T-helper 2 cell treated with Interferon-gamma antibody and Interleukin-4, amounts not matched to agents 100 ng/mL and 5 ng/mL, for 36 hours (primary cell): ENCODE measurements around the gene PREX1. TPM values are rescaled to one million over a fixed set of nuclear protein-coding genes. Genes with fewer than 3 reads are reported as not detected.
"Not testable (repeated sequence)": the region's sequence is repeated elsewhere in the genome, so short reads cannot be mapped to it uniquely, and the experiment has no call there.

Source experiments
- intact Hi-C: fragments of 100-400 bp; cut with micrococcal nuclease; formaldehyde crosslinking; loops from one replicate; pipeline ENCODE4 v1.15.1; 2023
- total RNA-seq: library from RNA; stranded (reverse); gene quantifications from 2 replicates; pipeline ENCODE4 v1.2.3, GENCODE V29; 2022

The PREX1 gene
- total RNA-seq, 1 donor from 2014 or later, result 53.0 TPM

DNA sequence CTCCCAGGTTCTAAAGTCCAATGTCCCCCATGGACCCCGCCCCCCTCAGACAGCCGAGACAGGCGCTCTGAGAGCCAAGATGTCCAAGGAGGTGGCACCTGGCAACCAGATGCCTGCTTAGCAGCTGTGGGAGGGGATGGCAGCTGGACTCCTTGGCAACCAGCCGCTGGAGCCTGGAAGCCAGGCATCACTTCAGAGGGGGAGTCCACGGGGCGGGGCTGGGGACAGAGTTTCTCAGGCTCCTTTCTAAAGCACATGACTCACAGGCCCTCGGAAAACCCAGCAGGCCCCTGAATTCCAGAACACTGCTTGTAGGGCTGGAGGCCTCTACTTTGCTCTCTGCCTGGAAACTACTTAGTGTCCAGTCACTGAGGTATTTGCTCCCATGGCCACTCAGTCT, 51.5 kb downstream of the PREX1 start:
- intact Hi-C loops, result no loop called here

DNA sequence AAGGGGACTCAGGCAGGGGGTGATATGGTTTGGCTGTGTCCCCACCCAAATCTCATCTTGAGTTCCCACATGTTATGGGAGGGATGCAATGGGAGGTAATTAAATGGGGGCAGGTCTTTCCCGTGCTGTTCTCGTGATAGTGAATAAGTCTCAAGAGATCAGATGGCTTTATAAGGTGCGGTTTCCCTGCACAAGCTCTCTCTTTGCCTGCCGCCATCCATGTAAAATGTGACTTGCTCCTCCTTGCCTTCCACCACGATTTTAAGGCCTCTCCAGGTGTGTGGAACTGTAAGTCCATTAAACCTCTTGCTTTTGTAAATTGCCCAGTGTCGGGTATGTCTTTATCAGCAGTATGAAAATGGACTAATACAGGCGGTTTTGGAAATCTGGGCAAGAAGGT, 52.3 kb downstream of the PREX1 start:
- intact Hi-C loops, result not testable (repeated sequence)

DNA sequence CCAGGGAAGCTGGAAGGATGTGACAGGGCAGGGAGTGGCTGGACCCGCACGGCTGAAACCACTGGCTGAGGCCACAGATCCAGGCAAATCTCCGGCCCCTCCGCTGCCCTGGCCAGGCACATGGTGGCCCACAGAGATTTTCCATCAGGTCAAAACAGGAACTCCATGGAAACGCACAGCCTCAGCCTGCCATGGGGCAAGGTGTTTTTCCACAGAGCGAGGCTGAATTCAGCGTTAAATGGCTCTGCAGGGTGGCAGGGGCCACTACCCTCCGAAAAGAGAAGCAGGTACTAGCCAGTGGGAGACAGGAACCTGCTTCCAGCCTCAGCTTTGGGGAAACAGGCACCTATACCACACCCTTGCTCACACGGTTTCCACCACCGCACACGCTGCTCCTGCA, 53.1 kb downstream of the PREX1 start:
- intact Hi-C loops, result no loop called here

DNA sequence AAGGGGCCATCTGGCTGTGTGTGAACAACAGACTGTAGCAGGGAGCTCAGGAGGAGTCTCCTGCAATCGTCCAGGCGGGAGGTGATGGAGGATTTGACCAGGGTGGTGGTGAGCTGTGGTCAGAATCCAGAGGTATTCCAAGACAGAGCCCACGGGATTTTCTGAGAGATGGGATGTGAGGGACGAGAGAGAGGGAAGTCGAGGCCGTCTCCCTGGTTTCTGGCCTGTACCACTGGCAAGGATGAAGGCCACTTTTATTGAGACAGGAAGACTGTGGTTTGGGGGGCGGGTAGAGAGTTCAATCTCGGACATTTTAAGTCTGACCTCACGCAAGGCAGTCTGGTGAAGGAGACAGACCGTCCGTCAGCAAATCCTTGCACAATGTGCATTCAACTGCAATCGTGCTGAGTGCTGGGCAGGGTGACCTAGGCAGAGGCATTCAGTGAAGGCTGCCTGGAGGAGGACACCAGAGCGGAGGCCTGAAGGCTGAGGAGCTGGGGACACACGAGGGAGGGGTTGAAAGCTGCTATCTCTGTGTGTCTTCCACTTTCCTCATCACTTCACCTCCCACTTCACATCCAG, 53.9 kb downstream of the PREX1 start:
- intact Hi-C loops, result no loop called here

GRCh38 chr20:48772183-48772976, 55.4 kb downstream of the PREX1 start:
- intact Hi-C loops, result no loop called here

GRCh38 chr20:48771542-48771941, 56.3 kb downstream of the PREX1 start:
- intact Hi-C loops, result no loop called here

DNA sequence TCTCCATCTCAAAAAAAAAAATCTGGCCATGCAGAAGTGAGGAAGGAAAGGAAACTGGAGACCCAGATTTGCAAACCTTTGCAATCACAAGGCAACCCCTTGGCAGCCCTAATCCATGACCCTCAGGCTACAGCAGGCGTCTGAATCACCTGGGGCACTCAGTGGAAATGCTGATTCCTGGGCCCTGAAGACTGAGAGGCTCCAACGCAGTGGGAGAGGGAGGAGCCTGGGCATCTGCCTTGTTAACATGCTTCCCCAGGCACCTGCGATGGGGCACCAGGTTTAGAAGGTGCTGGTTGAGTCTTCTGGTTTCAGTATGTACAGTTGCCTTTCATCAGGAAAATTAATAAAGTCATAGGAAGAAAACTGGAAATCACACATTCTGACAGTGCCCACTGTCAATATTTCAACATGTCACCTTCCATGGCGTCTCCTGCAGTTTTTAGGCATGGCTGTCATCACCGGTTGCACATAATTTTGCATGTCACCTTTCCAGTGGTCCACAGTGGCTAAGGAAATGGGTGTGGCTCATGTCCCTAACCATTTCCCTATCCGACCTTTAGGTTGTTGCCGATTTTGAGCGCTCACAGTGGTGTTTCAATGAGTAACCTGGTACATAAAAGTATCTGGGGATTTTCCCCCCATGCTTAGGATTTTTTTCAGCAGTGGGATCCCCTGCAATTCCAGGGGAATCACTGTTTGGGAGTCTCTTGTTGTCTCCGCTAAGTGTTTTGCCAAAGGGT, 56.9 kb downstream of the PREX1 start:
- intact Hi-C loops, result no loop called here

DNA sequence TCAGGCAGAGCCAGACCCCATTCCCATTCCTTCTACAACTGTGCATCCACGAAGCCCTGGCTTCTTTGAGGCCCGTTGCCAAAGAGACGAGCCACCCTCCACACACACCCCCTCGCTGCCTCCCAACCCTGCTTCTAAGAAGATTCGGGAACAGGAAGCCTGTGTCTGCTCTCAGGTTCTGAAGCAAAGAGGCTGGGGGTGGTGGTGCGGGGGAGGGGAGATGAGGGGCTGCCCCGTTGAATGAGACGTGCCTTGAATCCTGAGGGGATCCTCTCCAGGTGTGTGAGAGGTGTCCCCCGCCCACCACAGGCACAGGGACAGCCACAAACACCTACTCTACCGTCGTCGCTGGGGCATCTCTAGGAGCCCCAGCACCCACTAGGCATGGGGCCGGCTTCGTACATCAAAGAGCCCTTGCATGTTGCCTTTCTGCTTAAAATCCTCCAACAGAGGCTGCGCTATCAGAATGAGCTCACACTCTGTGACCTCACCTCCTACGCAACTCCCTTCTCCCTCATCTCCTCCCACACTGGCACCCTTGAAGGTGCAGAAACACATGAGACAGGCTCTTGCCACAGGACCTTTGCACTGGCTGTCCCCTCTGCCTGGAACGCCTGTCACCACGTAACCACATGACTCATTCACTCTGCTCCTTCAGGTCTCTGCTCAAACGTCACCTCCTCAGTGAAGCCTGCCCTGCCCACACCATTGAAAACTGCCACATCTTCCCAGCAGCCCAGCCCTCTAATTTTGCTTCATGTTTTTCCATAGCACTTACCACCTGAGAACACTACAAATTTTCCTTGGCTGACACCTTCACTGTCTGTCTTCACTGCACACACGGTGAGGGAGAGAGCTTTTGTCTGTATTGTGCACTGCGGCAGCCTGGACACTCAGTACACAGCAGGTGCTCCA, 58.5 kb downstream of the PREX1 start:
- intact Hi-C loops, result loop anchor here (1.0 to 2.0 kb wide), 3 partner anchors 9 to 152 kb away; partner anchors contain the start of gene ARFGEF2

GRCh38 chr20:48766961-48767960, 60.5 kb downstream of the PREX1 start:
- intact Hi-C loops, result no loop called here

- intact Hi-C loops, result no loop called here
Measured at GRCh38 chr20:48766205-48766604, 61.6 kb downstream of the PREX1 start.

GRCh38 chr20:48765359-48765758, 62.4 kb downstream of the PREX1 start:
- intact Hi-C loops, result no loop called here

DNA sequence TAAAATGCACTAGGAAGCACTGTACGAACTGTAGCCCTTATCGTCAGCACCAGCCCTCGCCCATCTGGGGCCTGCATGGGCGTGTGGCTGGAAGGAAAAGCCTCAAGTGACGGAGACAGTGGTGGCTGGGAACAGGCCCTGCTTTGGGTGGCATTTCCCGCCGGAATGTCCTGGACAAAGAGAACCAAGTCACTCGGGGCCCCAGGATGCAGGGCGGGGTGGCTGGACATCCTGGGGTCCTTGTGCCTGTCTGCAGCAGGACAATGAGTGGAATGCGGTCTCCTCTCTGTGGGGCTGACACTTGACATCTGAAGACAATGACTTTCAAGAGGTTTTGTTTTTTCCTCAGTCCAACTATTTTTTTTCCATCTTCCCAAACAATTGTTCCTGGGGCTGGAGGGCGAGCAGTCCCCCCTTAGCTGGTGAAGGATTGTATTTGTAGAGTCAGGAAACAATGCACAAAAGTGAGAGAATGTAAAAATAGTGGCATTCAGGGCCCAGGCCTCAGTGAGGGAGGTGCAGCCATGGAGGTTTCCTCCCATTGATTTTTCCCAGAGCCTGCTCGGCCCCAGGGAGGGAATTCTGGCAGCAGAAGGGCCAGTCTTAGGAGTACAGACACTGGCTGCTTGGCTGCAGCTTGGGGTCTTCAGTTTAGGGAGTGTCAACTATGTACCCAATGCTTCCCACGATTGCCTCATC, 64.4 kb downstream of the PREX1 start:
- intact Hi-C loops, result loop anchor here (5.0 kb wide), 1 partner anchor 59 kb away; no protein-coding TSS in a partner anchor

DNA sequence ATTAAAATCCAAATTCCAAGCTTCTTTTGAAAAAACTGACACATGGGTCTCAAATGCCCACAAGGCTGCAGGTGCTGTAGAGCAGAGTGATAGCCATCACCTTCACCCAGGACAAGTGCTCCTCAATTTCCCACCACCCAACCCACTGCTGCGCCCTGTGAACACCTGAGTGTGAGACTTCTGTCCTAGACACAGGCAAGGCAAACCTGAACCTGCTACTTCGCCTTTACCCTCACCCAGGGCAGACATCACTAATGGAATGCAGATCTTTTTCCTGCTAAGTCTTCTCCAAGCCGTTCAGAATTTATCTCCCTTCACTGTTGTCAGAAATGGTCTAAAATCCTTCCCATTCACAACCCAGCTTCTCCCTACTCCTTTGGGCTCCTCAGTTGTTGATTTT, 65.9 kb downstream of the PREX1 start:
- intact Hi-C loops, result loop anchor here (2.0 to 5.0 kb wide), 2 partner anchors 45 to 60 kb away; no protein-coding TSS in a partner anchor

DNA sequence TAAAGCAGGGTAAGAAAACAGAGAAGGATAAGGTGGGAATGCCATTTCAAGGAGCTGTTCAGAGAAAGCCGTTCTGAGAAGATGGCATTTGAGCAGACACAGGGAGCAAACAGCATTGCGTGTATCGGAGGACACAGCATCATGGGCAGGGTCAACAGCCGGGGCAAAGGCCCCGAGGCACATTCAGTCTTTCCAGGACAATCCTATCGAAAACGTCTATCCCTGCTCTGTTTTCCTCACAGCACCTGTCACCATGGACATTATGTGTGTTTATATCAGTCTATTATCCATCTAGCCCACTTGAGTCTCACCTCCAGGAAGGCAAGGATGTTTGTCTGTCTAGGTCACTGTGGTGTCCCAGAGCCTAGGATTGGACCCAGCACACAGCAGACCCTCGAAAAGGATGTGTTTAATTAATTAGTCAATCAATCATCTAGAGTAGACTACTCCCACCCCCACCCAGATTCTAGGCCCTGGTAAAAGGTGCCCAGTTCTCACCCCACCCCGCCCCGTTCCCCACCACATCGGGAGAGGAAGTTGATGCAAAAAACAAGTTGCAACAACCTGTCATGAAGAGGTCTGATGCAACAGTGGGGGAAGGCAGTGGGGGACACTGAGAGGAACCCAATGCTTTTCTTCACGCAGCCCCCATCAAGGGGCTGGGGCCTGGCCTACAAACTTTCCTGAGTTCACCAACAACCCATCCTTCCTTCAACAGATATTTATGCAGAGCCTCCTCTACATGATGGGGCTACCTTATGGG, 66.6 kb downstream of the PREX1 start:
- intact Hi-C loops, result loop anchor here (2.0 to 5.0 kb wide), 2 partner anchors 44 to 61 kb away; no protein-coding TSS in a partner anchor

DNA sequence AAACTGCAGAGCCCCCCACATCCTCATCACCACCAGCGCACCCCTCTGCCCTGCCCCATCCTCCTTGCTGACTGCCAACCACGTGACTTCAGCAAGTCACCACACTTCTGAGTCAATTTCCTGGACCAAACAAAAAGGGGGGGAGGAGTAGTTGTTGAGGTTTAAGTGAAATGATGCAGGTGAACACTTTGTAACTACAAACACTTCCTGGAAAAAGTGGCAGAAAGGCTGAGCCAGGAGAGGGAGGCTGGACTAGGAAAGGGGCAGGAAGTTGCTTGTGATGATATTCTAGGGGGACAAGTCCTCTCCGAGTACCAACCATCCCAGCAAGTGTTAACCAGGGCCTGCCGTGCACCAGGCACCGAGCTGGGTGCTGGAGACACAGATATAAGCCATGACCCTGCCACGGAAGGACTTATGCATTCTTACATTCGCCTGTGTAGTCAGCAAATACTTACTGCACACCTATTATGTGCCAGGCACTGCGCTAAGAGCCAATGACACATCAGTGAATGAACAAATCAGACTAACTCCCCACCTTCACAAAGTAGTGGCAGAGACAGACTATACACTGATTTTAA, 67.3 kb downstream of the PREX1 start:
- intact Hi-C loops, result loop anchor here (1.0 to 5.0 kb wide), 5 partner anchors 9 to 161 kb away; partner anchors contain the start of gene ARFGEF2

- intact Hi-C loops, result loop anchor here (1.0 to 5.0 kb wide), 5 partner anchors 10 to 162 kb away; partner anchors contain the start of gene ARFGEF2
Measured at GRCh38 chr20:48759631-48760245, 68.1 kb downstream of the PREX1 start.

DNA sequence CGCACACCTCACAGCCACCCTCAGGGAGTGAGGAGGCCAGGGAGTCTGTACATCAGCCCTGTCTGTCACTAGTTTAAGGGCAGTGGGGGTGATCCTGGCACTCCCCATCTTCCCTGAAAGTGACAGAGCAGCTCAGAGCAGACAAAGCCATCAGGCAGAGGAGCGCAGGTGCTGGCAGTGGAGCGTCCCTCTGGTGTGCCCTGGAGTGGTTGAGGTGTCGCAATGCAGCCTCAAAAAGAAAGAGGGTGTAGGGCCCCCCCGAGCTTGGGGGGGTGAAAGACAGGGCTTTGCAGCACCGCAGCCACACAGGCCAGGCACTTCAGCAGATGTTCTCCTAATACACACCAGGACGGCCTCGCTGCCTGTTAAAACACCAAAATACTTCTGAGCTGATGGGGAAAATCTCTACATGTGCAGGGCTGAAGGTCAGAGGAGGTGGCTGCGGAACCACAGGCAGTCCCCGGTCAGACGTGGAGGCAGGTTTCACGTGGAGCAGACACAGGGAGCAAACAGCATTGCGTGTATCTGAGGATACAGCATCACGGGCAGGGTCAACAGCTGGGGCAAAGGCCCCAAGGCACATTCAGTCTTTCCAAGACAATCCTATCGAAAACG, 69.5 kb downstream of the PREX1 start:
- intact Hi-C loops, result no loop called here
